ENCODE data around the gene CFAP44.

Gene CFAP44

GRCh38 chr3:113454057-113454456 lies 12.8 kb upstream of the CFAP44 start:
- no peak for DNase-seq (ENCODE audit: low spot score)
- POLR2A ChIA-PET (ENCODE audit: low non-redundant PET) = no interaction called here
- CTCF ChIA-PET = no interaction called here
- no peak overlapping the region for H3K27ac ChIP-seq
- no peak for TF ChIP-seq CTCF (conservative IDR thresholded peaks at IDR 0.05; ENCODE audit: low read depth)

GRCh38 chr3:113450911-113451310 lies 9.6 kb upstream of the CFAP44 start:
- POLR2A ChIA-PET (ENCODE audit: low non-redundant PET) = no interaction called here
- DNase-seq (ENCODE audit: low spot score) = no peak
- H3K27ac ChIP-seq = no peak overlapping the region
- no peak for TF ChIP-seq CTCF (conservative IDR thresholded peaks at IDR 0.05; ENCODE audit: low read depth)
- CTCF ChIA-PET = interaction anchor here (0.7 kb wide), 1 partner anchor 368 kb away, joined by 3 read pairs; no protein-coding TSS in a partner anchor

GRCh38 chr3:113439606-113440005 lies 1.7 kb downstream of the CFAP44 start:
- no peak for DNase-seq (ENCODE audit: low spot score)
- no peak overlapping the region for H3K27ac ChIP-seq
- ChIA-PET CTCF (no interaction called here), POLR2A (ENCODE audit: low non-redundant PET) (no interaction called here)
- TF ChIP-seq CTCF (conservative IDR thresholded peaks at IDR 0.05; ENCODE audit: low read depth) = no peak

- ChIA-PET CTCF (no interaction called here), POLR2A (ENCODE audit: low non-redundant PET) (no interaction called here)
- no peak overlapping the region for H3K27ac ChIP-seq
- no peak for TF ChIP-seq CTCF (conservative IDR thresholded peaks at IDR 0.05; ENCODE audit: low read depth)
- no peak for DNase-seq (ENCODE audit: low spot score)
These were observed 3.1 kb downstream of the CFAP44 start for GRCh38 chr3:113438224-113438623.

- CTCF ChIA-PET = no interaction called here
- no peak for DNase-seq (ENCODE audit: low spot score)
- POLR2A ChIA-PET (ENCODE audit: low non-redundant PET) = no interaction called here
- no peak overlapping the region for H3K27ac ChIP-seq
- no peak for TF ChIP-seq CTCF (conservative IDR thresholded peaks at IDR 0.05; ENCODE audit: low read depth)
These were observed 3.9 kb downstream of the CFAP44 start for GRCh38 chr3:113437411-113437810.

GRCh38 chr3:113436809-113437208 lies 4.5 kb downstream of the CFAP44 start:
- no peak for TF ChIP-seq CTCF (conservative IDR thresholded peaks at IDR 0.05; ENCODE audit: low read depth)
- H3K27ac ChIP-seq = no peak overlapping the region
- ChIA-PET CTCF (no interaction called here), POLR2A (ENCODE audit: low non-redundant PET) (no interaction called here)
- peak; percentile 5 for DNase-seq (ENCODE audit: low spot score)

- H3K27ac ChIP-seq = no peak overlapping the region
- DNase-seq (ENCODE audit: low spot score) = no peak
- ChIA-PET CTCF (interaction anchor here (0.5 kb wide), 1 partner anchor 169 kb away, joined by 3 read pairs; no protein-coding TSS in a partner anchor), POLR2A (ENCODE audit: low non-redundant PET) (no interaction called here)
- TF ChIP-seq CTCF (conservative IDR thresholded peaks at IDR 0.05; ENCODE audit: low read depth) = no peak
These were observed 9.5 kb downstream of the CFAP44 start for GRCh38 chr3:113431811-113432210.
